ENCODE results near the gene SNX18.

The SNX18 gene

DNA sequence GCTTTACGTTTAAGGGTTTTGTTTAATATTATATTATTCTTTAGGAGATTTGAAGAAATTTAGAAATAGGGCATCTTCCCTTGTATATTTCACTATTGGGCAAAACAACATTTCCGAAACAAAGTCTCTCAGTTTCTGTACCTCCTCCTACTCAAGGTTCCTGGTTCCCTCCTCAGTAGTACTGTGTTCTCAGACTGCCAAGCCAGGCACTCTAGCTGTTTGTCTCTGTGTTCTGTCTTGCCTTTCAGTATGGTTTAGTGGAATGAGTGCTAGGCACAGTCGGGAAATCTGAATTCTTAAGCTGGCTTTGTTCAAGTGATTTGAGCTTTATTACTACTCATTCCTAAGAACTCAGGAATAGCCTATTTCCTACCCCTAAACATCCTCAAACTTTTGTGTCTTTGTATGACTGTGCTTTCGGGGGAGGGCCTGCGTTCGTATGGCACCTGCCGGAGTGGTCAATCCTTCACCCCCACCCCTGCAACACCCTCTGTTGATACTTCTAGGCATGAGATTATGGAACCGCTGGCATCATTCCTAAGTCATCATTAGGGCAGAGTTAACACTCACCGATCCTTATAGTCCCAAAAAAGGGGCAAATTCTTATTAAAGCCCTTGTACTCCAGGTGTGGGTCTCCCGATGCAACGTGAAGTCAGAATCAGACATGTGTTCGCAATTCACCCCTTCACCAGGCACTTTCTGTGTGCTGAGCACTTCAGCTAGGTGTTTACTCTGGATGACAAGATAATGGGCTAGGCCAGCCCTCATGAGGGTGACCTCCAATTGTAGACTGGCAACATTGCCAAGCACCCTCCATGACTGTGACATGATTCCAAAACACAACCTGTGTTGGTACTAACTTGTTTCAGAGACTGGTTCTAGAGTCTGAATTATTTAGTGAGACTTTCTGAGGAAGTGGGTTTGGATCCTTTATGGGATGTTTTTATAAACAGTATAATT lies 24.5 kb downstream of the SNX18 start:
- DNase-seq, result no peak

DNA sequence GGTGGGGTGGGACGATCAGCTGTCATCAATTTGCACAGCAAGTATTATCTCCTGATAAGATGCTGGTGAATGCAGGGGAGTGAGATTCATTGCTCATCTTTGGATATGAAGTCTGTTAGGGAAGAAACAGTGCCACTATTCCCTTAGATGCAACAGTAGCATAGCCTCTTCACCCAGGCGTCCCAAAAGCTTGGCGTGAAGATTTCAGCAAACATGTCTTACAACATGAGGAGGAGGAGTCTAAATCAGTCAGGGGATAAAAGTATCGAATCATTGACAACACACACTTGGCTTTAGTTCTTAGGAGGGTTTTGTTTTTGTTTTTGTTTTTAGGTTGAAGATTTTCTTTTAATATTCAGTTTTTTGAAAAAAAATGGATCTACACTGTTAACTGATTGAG lies 26.5 kb downstream of the SNX18 start:
- DNase-seq, result no peak

- no peak for DNase-seq
Observed at GRCh38 chr5:54545796-54546195, 28.2 kb downstream of the SNX18 start.

- DNase-seq, result no peak
Observed at GRCh38 chr5:54547711-54548250, 30.2 kb downstream of the SNX18 start.

DNA sequence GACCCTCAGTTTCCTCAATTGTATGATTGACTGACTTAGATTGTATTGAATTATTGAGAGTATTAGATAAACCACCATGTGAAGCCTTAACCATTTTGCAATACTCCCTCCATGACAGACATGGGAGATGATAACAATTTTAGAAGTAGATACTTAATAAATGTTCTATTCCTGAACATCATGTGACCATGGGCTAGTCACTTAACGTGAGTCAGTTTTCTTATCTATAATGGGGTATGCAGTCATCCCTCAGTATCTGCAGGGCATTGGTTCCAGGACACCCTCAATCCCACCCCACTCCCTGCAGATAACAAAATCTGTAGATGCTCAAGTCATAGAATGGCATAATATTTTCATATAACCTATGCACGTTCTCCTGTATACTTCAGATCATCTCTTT lies 31.0 kb downstream of the SNX18 start:
- no peak for DNase-seq

GRCh38 chr5:54551292-54551691 lies 33.7 kb downstream of the SNX18 start:
- DNase-seq, result no peak

DNA sequence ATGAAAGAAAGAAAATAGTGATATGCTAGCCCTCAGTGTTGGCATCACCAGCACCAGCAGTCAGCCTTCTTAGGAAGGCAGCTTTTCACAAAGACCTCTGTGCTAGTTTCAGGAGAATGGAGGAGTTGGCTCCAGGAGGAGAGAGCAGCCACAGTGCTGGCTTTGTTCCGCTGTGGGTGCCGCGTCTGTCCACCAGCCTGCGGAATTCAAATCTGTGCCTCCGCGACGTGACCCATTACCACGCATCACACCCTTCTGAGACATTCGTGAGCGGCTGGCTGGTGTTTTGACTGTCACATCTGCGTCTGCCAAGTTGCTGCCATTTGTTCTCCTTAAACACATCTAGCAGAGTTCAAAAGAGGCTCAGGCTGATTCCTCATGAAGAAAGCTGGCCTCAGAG lies 34.4 kb downstream of the SNX18 start:
- DNase-seq, result no peak

- DNase-seq, result no peak
Observed at GRCh38 chr5:54552446-54552845, 34.9 kb downstream of the SNX18 start.

DNA sequence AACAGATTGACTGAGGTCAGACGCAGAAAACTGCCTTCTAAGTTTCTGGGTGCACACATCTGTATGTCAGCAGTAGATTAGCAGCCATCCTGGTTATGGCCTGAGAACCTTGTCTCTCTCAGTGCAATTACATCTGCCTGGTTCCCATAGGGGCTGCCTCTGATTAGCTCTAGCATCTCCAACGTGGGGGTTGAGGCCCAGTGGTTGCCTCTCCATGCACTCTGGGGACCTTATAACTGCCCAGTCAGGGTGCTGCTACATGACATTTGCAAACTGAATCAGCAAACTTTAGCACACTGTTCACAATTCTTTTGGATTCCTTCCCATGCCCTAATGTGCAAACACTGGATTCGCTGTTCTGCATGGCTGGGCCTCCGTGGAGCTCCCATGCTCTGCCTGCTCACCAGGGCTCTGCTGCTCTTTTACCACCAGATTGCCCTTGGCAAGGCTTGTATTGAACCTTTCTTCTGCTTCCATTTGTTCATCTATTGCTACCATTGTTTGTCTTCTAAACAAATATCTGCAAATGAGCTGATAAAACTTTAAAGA lies 36.2 kb downstream of the SNX18 start:
- DNase-seq, result no peak

DNA sequence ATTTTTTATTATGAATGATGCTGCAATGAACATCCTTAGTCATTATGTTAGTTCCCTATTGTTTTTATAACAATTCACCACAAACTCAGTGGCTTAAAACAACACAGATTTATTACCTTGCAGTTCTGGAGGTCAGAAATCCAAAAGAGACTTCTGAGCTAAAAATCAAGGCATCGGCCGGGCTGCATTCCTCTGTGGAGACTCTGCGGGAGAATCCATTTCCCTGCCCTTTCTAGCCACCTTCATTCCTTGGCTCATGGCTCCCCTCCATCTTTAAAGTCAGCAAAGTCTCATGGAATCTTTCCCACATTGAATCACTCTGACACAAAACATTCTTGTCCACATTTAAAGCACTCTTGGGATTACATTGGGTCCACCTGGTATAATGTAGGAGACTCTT lies 38.6 kb downstream of the SNX18 start:
- DNase-seq, result no peak

DNA sequence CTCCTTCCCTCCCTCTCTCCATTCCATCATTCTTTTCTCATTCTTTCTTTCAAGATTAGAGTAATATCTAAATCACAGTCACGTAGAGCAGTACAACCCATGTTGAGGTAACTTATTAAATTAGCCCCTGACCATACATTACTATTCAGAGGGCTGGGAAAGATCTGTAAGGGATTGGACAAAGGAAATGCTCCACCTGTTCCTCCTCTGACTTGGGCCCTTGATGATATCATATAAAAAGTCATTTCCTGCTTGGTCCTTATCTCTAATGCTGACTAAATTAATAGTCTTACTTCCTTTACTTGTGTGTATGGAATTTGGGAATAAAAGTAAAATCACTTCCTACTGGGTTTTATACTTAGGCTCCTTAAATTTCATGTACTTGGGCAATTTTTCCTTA lies 40.8 kb downstream of the SNX18 start:
- DNase-seq, result no peak

DNA sequence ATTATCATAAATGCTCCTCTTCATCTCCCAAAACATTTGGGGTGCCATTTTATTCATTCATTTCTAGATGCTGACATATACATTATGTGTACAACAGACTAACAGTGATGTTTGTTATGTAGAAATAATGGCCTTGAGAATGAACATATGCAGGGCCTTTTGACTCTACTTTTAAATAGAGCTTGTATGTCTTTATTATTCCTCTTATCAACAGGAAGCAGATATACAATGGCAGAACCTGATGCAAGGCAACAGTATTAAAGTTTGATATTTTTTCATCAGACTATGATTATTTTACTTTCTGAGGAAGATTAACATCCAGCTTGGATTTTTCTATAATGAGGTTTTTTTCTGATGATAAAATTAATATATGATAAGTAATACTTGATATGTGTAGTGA lies 44.1 kb downstream of the SNX18 start:
- no peak for DNase-seq

DNA sequence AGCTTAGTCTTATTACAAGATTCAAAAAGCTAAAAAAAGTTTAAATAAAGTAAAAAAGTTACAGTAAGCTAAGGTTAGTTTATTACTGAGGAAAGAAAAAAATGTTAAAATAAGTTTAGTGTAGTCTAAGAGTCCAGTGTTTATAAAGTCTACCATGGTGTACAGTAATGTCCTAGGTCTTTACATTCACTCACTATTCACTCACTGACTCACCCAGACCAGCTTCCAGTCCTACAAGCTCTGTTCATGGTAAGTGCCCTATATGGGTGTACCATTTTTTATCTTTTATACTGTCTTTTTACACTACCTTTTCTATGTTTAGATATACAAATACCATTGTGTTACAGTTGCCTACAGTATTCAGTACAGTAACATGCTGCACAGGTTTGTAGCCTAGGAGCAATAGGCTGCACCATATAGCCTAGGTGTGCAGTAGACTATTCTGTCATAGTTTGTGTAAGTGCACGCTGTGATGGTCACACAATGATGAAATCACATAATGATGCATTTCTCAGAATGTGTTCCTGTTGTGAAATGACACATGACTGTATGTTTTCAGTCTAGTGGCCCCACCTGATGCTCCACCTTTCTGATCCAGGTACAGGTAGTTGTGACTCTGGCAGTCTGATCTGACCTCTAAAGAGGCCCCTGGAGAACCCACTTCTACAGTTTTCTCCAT lies 45.7 kb downstream of the SNX18 start:
- no peak for DNase-seq

DNA sequence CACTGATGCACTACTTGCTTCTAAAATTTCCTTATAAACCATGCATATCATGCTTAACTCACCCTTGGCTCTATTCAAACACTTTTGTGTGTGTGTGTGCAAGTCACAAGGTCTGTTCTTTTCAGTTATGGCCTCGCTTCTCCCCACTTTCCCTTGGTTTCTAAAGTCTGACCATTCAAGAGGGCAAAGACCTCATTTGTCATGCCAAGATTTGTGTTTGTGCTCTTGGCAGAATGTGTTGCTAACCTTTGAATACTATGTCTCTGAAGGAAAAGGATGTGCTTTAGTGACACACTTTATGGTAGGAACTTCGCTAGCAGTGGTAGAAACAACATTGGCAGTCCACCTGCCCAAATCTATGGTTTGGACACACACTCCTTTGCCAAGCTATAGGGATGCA lies 50.4 kb downstream of the SNX18 start:
- DNase-seq, result no peak

DNA sequence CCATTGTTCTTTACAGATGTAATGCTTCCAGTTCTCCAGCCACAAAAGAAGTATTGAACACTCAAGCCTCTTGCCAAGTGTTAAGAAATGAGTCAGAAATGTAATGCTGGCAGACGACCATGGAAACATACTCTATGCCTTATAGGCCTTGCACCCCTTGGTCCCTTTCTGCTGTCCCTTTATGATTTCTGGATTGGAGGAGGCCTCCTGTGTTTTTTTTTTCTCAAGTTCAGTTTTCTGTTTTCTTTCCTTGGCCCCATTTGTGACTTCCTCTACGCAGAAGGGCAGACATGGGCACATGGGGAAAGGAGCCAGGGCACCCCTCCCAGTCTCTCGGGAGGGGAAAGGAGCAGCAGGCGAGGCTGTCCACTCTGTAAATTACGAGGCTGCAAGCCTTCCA lies 53.4 kb downstream of the SNX18 start:
- DNase-seq, result no peak

DNA sequence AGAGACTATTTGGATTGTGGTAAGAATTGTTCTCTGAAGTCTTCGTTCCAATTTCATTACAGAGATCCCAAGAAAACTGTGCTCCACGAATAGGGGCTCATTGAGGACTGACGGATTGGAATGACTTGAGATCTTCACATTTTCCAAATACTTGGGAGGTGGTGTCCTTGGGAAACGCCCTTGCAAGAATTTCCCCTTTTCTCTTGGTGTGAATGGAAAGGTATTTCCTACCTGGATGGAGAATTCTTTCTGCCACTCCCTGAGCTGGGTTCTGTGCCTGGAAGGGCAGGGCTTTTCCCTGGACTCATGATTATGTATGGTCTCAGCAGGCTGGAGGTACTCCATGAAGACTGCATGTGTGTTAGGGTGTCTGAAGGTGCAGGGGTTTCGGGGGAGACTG lies 53.9 kb downstream of the SNX18 start:
- DNase-seq, result no peak

GRCh38 chr5:54573812-54574489 lies 56.4 kb downstream of the SNX18 start:
- no peak for DNase-seq

GRCh38 chr5:54577528-54577927 lies 60.0 kb downstream of the SNX18 start:
- no peak for DNase-seq

GRCh38 chr5:54577937-54578653 lies 60.5 kb downstream of the SNX18 start:
- no peak for DNase-seq

DNA sequence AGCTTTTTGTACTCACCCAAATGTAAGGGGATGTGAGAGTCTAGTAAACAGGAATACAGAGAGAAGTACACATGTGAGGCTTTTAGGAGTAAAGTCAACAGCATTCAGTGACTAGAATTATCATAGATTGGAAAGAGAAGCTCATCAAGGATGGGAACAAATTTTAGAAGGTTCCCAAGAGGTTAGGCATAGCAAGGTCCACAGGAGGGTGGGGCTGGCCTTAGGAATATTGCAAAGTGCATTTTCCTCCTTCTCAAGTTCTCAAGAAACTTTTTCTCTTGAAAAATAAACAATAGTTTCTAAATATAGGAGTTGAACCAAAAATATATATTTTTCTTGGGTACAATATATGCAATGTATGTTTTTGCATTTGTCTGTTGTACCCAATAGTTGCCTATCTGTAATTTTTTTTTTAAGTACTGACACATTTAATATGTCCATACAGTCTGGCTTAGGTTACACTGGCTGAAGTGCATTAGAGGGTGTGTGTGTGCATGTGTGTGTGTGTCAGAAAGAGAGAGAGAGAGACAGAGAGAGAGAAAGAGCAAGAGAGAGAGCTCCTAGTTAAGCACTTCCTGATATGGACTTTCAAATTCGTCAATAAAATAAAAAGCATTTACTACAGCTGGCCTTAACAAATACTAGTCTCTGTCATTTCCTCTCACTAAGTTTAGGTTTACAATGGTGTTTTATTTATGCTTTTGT lies 62.2 kb downstream of the SNX18 start:
- DNase-seq, result no peak

DNA sequence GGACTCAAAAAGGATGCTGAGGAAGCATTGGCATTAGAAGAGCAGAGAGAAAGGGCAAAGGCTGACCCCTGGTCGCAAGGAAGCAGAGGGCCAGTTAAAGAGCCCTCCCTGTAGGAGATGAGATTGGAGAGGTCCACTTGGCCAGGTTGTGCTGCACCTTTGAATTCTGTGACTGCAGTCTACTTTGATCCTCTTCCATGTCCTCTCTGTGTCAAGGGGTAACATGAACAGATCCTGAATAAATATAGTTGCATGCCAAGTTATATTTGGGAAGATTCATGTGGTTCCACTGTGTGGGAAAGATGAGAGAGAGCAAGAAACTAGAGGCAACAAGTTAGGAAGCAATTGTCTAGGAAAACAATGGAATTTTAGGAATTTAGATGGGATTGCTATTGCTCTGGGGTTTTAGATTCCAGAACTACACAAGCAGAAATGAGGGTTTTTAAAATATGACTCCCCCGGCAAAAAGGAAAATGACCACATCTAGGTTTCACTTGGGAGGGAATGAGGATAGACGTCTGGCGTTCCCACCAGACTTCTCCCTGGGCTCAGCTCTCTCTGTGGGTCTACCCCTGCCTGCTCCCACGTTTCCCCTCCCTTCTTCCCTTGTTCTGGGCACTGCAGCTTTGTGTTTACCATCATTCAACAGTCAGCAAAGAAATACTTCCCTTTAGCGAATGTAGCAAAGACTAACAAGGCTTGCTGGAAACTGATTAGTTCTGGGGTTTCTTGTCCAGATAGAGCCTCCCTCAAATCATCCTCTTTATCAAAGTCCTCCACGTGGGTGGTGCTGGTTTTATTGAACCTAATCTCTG lies 63.6 kb downstream of the SNX18 start:
- no peak for DNase-seq
